ENCODE results near the gene FILIP1. TPM values are rescaled to one million over a fixed set of nuclear protein-coding genes. Genes with fewer than 3 reads are reported as not detected.

Gene FILIP1
- total RNA-seq, 1 donor = under 0.01 TPM

DNA sequence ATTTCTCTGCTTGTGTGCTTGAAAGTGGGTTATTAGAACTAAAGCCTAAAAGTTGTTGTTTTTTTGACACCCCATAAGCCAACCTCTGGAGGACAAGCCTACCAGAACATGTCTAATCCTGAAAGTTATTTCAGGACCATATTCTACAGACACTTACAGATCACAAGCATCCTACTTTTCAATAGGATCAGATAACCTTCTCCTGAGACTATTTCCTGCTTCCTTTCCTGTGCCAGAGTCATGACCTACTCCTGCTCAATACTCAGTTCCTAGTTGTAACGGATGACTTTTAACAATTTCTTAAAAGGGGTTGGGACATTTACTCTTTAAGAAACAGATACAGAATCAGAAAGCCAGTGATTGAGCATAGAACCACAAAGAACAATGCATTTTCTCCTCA is 5.3 kb upstream of the FILIP1 start:
- Histone ChIP-seq H3K79me2 (ENCODE audit: insufficient read depth, low read length) (no peaks in the 10 kb centered on the region), H3K27me3 (ENCODE audit: insufficient read depth, low read length) (peaks cover 5% of the 10 kb centered on the region), H2AFZ (ENCODE audit: low read length) (no peak overlapping the region), H3K36me3 (ENCODE audit: insufficient read depth, low read length) (no peaks in the 10 kb centered on the region), H4K20me1 (ENCODE audit: insufficient read depth, low read length) (no peaks in the 10 kb centered on the region), H3K4me3 (ENCODE audit: insufficient read depth, low read length) (no peak overlapping the region), H3K4me2 (ENCODE audit: insufficient read depth, low read length) (no peak overlapping the region), H3K4me1 (ENCODE audit: insufficient read depth, low read length) (peaks cover 6% of the 10 kb centered on the region), H3K9me3 (ENCODE audit: low read depth, low read length) (no peaks in the 10 kb centered on the region), H3K27ac (ENCODE audit: low read depth, low read length) (no peak overlapping the region)
- no peak for TF ChIP-seq CTCF (IDR thresholded peaks at IDR 0.05; ENCODE audit: extremely low read depth, low read depth, low read length)
- no peak for DNase-seq (ENCODE audit: insufficient read length, low spot score, missing footprints)

DNA sequence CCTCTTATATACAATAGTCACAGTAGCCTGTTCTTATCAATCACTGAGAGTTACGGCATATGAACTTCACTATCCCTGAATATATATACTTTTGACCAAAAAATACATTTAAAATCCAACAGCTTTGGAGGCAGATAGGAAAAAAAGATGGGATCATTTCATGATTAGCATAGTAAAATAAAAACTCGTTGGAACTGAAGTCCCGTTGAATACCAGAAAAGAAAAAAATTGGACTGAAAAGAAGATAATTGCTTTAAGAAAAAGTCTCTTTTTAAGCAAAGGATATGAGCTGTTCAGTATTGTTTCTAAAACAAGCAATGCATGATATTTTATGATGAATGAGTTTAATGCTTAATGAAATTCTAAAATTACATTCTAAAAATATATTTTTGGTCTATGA is 4.4 kb upstream of the FILIP1 start:
- H3K4me2 ChIP-seq (ENCODE audit: insufficient read depth, low read length) = no peak overlapping the region
- no peak overlapping the region for H2AFZ ChIP-seq (ENCODE audit: low read length)
- H3K4me1 ChIP-seq (ENCODE audit: insufficient read depth, low read length) = peaks cover 6% of the 10 kb centered on the region
- no peak overlapping the region for H3K4me3 ChIP-seq (ENCODE audit: insufficient read depth, low read length)
- no peaks in the 10 kb centered on the region for H3K9me3 ChIP-seq (ENCODE audit: low read depth, low read length)
- H3K36me3 ChIP-seq (ENCODE audit: insufficient read depth, low read length) = no peaks in the 10 kb centered on the region
- no peak overlapping the region for H3K27ac ChIP-seq (ENCODE audit: low read depth, low read length)
- no peaks in the 10 kb centered on the region for H3K79me2 ChIP-seq (ENCODE audit: insufficient read depth, low read length)
- no peak for DNase-seq (ENCODE audit: insufficient read length, low spot score, missing footprints)
- peaks cover 5% of the 10 kb centered on the region for H3K27me3 ChIP-seq (ENCODE audit: insufficient read depth, low read length)
- no peaks in the 10 kb centered on the region for H4K20me1 ChIP-seq (ENCODE audit: insufficient read depth, low read length)
- no peak for TF ChIP-seq CTCF (IDR thresholded peaks at IDR 0.05; ENCODE audit: extremely low read depth, low read depth, low read length)

DNA sequence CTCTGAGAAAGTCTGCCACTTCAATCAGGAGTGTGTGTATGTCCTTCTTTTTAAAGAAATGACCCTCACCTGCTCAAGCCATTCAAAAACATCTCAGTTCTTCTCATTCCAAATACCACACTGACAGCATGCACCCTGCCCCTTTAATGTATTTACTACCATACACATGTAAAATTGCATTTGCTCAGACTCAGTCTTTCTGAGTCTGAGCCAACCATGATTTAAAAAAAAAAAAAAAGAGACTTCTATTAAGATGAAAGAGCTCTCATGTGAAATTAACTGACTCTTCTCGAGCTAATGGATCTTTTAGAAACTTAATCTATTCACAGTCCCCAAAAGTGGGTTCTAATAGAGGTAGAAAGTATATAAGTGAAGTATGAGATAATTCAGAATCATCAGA is 1.4 kb upstream of the FILIP1 start:
- no peak overlapping the region for H2AFZ ChIP-seq (ENCODE audit: low read length)
- no peak overlapping the region for H3K4me2 ChIP-seq (ENCODE audit: insufficient read depth, low read length)
- H3K27ac ChIP-seq (ENCODE audit: low read depth, low read length) = no peak overlapping the region
- no peaks in the 10 kb centered on the region for H3K79me2 ChIP-seq (ENCODE audit: insufficient read depth, low read length)
- no peak for DNase-seq (ENCODE audit: insufficient read length, low spot score, missing footprints)
- H3K36me3 ChIP-seq (ENCODE audit: insufficient read depth, low read length) = no peaks in the 10 kb centered on the region
- no peak overlapping the region for H3K4me3 ChIP-seq (ENCODE audit: insufficient read depth, low read length)
- H3K27me3 ChIP-seq (ENCODE audit: insufficient read depth, low read length) = peaks cover 5% of the 10 kb centered on the region
- no peaks in the 10 kb centered on the region for H3K9me3 ChIP-seq (ENCODE audit: low read depth, low read length)
- H3K4me1 ChIP-seq (ENCODE audit: insufficient read depth, low read length) = peaks cover 6% of the 10 kb centered on the region
- H4K20me1 ChIP-seq (ENCODE audit: insufficient read depth, low read length) = no peaks in the 10 kb centered on the region
- no peak for TF ChIP-seq CTCF (IDR thresholded peaks at IDR 0.05; ENCODE audit: extremely low read depth, low read depth, low read length)

GRCh38 chr6:75494290-75494689 is 690 bp upstream of the FILIP1 start:
- H3K9me3 ChIP-seq (ENCODE audit: low read depth, low read length) = no peaks in the 10 kb centered on the region
- no peaks in the 10 kb centered on the region for H4K20me1 ChIP-seq (ENCODE audit: insufficient read depth, low read length)
- H3K36me3 ChIP-seq (ENCODE audit: insufficient read depth, low read length) = no peaks in the 10 kb centered on the region
- TF ChIP-seq CTCF (IDR thresholded peaks at IDR 0.05; ENCODE audit: extremely low read depth, low read depth, low read length) = no peak
- H3K4me1 ChIP-seq (ENCODE audit: insufficient read depth, low read length) = peaks cover 6% of the 10 kb centered on the region
- no peak overlapping the region for H3K4me2 ChIP-seq (ENCODE audit: insufficient read depth, low read length)
- H3K4me3 ChIP-seq (ENCODE audit: insufficient read depth, low read length) = no peak overlapping the region
- DNase-seq (ENCODE audit: insufficient read length, low spot score, missing footprints) = no peak
- no peaks in the 10 kb centered on the region for H3K79me2 ChIP-seq (ENCODE audit: insufficient read depth, low read length)
- no peak overlapping the region for H3K27ac ChIP-seq (ENCODE audit: low read depth, low read length)
- H3K27me3 ChIP-seq (ENCODE audit: insufficient read depth, low read length) = peaks cover 5% of the 10 kb centered on the region
- H2AFZ ChIP-seq (ENCODE audit: low read length) = no peak overlapping the region
